ENCODE results near the gene FCHSD1.
A peak's percentile ranks its signal among the peaks of the same experiment; 100 is the strongest.

DNA sequence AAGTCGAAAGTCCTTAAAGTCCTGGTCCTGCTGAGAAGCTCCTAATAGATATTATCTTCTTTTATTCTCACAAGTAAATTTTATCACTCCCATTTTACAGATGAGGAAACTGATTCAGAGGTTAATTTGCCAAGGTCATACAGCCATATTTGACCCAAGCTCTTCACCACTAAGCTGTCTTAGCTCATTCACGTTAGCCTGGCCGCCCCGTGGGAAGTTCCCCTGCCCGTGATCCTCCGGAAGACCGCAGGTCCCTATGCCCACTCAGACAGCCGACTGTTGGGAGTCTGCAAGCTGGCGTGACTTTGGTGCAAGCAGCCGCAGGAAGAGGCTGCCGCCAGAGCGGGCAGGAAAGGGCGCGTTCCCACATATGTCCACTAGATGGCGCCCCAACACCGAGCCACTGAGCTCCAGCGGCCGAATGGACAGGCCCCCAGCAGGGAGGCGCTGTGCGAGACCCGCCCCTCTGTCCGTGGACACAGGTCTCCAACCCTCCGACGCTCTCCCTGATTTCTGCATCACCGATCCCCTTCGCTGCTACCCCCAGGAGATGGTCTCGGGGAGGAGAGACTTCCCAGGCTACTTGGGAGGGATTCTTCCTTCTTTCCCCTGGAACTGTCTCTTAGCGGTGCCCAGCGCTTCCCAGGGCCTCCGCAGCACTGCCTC lies 40.8 kb upstream of the FCHSD1 start:
- TF ChIP-seq CTCF (IDR thresholded peaks at IDR 0.05) (peak; percentile 92 to 100 (median 99)), POLR2A (IDR thresholded peaks at IDR 0.05) (no peak), EP300 (IDR thresholded peaks at IDR 0.05) (no peak), POLR2AphosphoS5 (IDR thresholded peaks at IDR 0.05) (no peak)

Data from upper lobe of left lung (tissue), 4 donors.